ENCODE results near the gene DRAM1.

The DRAM1 gene

DNA sequence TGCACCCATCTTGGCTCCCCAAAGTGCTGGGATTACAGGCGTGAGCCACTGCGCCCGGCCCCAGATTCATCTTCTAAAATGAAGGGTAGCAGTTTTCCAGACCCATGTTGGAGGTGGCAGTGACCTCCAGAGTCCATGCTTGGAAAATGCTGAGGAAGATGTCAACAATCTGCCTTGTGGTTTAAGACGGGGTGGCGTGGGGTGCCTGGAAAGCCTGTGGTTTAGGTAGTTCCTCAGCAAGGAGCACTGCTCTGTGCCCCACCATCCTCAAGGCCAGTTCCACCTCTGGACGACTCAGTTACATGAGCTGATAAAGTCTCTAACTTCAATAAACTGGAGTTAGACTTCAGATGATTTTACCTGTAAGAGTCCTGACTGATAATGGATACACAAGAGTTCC lies 48.6 kb downstream of the DRAM1 start:
- peak overlapping the region; percentile 80 for H3K27ac ChIP-seq
- peaks cover 23% of the 10 kb centered on the region for H3K36me3 ChIP-seq
- no peak overlapping the region for H3K4me3 ChIP-seq (ENCODE audit: low read depth in 1 of 2, low read length in 1 of 2)
- no peaks in the 10 kb centered on the region for H3K9me3 ChIP-seq
- no peaks in the 10 kb centered on the region for H3K27me3 ChIP-seq
- TF ChIP-seq CTCF (IDR thresholded peaks at IDR 0.05), result no peak
- peaks cover 43% of the 10 kb centered on the region in 2 experiments for H3K4me1 ChIP-seq (ENCODE audit: control insufficient read depth in 1 of 2, insufficient read depth in 1 of 2, low read depth in 1 of 2, low read length in 1 of 2)

DNA sequence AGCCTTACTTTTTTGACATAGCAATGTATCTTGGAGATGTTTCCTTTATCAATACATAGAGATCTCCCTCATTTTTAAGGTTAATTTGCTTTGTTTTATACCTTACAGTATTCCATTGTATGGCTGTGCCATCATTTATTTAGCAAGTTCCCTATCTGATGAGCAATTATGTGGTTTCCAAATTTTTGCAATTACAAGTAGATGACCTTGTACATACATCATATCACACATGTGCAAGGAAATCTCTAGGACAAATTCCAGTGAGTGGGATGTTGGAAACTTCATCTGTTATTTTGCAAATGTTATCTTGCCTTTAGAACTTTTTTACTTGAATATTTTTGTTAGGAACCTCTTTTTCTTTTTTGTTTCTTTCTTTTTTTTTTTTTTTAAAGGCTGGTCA lies 49.7 kb downstream of the DRAM1 start:
- Histone ChIP-seq H3K27ac (peak overlapping the region; percentile 80), H3K36me3 (peaks cover 14% of the 10 kb centered on the region), H3K4me1 (ENCODE audit: control insufficient read depth in 1 of 2, insufficient read depth in 1 of 2, low read depth in 1 of 2, low read length in 1 of 2) (peaks cover 43% of the 10 kb centered on the region in 2 experiments), H3K4me3 (ENCODE audit: low read depth in 1 of 2, low read length in 1 of 2) (no peak overlapping the region), H3K9me3 (no peaks in the 10 kb centered on the region), H3K27me3 (no peaks in the 10 kb centered on the region)
- no peak for TF ChIP-seq CTCF (IDR thresholded peaks at IDR 0.05)

GRCh38 chr12:101927999-101928398 lies 50.6 kb downstream of the DRAM1 start:
- TF ChIP-seq CTCF (IDR thresholded peaks at IDR 0.05), result no peak

DNA sequence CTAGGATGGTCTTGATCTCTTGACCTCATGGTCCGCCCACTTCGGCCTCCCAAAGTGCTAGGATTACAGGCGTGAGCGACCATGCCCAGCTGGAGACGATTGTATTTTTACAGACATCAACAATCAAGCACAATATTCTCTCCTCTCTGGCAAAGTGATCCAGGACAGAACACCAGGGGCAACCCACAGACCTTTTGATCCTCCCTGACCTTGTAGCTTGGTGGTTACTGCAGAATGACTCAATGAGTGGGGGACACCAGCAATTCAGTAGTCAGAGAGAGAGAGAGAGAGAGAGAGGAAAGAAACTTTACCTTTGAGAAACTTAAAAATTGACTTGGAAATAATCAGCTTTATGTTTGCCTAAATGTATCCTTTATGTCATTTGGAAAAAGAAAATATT lies 51.2 kb downstream of the DRAM1 start:
- H3K4me3 ChIP-seq (ENCODE audit: low read depth in 1 of 2, low read length in 1 of 2), result no peak overlapping the region
- H3K27ac ChIP-seq, result peak overlapping the region; percentile 80
- peaks cover 43% of the 10 kb centered on the region in 2 experiments for H3K4me1 ChIP-seq (ENCODE audit: control insufficient read depth in 1 of 2, insufficient read depth in 1 of 2, low read depth in 1 of 2, low read length in 1 of 2)
- H3K27me3 ChIP-seq, result no peaks in the 10 kb centered on the region
- no peak for TF ChIP-seq CTCF (IDR thresholded peaks at IDR 0.05)
- no peaks in the 10 kb centered on the region for H3K9me3 ChIP-seq
- peaks cover under 1% of the 10 kb centered on the region for H3K36me3 ChIP-seq

More at GRCh38 chr12:101927999-101928398, 50.6 kb downstream of the DRAM1 start:
- H3K9me3 ChIP-seq, result no peaks in the 10 kb centered on the region
- H3K4me1 ChIP-seq (ENCODE audit: control insufficient read depth in 1 of 2, insufficient read depth in 1 of 2, low read depth in 1 of 2, low read length in 1 of 2), result peaks cover 43% of the 10 kb centered on the region in 2 experiments
- peak overlapping the region; percentile 80 for H3K27ac ChIP-seq
- H3K4me3 ChIP-seq (ENCODE audit: low read depth in 1 of 2, low read length in 1 of 2), result no peak overlapping the region
- no peaks in the 10 kb centered on the region for H3K27me3 ChIP-seq
- H3K36me3 ChIP-seq, result peaks cover 4% of the 10 kb centered on the region

DNA sequence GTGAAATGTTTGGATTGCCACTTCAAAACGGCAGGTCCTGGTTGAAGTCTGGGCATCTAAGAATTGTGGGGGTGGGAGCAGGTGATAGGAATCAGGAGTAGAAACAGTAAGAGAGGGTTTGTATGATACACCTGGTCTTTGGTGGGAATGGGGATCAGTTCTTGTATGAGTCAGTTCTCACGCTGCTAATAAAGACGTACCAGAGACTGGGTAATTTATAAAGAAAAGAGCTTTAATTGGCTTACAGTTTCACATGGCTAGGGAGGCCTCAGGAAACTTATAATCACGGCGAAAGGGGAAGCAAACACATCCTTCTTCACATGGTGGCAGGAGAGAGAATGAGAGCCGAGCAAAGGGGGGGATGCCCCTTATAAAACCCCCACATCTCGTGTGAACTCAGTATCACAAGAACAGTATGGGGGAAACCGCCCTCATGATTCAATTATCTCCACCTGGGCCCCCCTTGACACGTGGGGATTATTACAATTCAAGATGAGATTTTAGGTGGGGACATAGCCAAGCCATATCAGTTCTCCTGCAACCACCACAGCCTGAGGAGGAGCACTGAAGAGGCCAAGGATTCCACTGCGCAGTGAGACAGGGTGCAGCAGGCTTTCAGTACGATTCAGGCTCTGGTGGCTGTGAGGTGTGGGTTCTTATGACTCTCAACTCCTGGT lies 52.1 kb downstream of the DRAM1 start:
- Histone ChIP-seq H3K9me3 (no peaks in the 10 kb centered on the region), H3K4me1 (ENCODE audit: control insufficient read depth in 1 of 2, insufficient read depth in 1 of 2, low read depth in 1 of 2, low read length in 1 of 2) (peaks cover 43% of the 10 kb centered on the region in 2 experiments), H3K4me3 (ENCODE audit: low read depth in 1 of 2, low read length in 1 of 2) (no peak overlapping the region), H3K27me3 (no peaks in the 10 kb centered on the region), H3K27ac (peak overlapping the region; percentile 80), H3K36me3 (no peaks in the 10 kb centered on the region)
- TF ChIP-seq CTCF (IDR thresholded peaks at IDR 0.05), result no peak

All from neutrophil (primary cell).